ENCODE data around the gene DGLUCY.

- no peak for TF ChIP-seq JUN (IDR thresholded peaks at IDR 0.05; ENCODE audit: low read depth, low read length)
- no peak for TF ChIP-seq RNF2 (IDR thresholded peaks at IDR 0.05; ENCODE audit: borderline replicate concordance, low read depth, low read length, missing control alignments, poor library complexity, severe bottlenecking)
- TF ChIP-seq POLR2A (IDR thresholded peaks at IDR 0.05; ENCODE audit: control extremely low read depth in 1 of 2, low read depth in 2 of 2, low read length in 2 of 2), result no peak
- no peak for TF ChIP-seq BACH1 (IDR thresholded peaks at IDR 0.05; ENCODE audit: low read length)
- TF ChIP-seq ATF2 (IDR thresholded peaks at IDR 0.05; ENCODE audit: low read length), result no peak
- TF ChIP-seq CTCF (IDR thresholded peaks at IDR 0.05; ENCODE audit: control extremely low read depth in 1 of 3, insufficient read depth in 1 of 3, low read depth in 1 of 3, low read length in 3 of 3), result no peak
These were observed 123.3 kb downstream of the DGLUCY start for GRCh38 chr14:91237219-91237618.
